Esophagus squamous epithelium (tissue), 5 donors: ENCODE data around the gene DEFB124. TPM values are rescaled to one million over a fixed set of nuclear protein-coding genes. Genes with fewer than 3 reads are reported as not detected.

Experiments
- DNase-seq: peaks from one replicate; lab custom pipeline; 2025; lab: John Stamatoyannopoulos, UW
- H3K27ac ChIP-seq, 4 donors: fragments of 200-600 bp; sonication (generic); one replicate each; pipeline ENCODE4 v1.5.1; 2016 to 2019; ENCODE audit warnings: mild to moderate bottlenecking in 1 of 4
- H3K27me3 ChIP-seq, 4 donors: fragments of 200-600 bp; sonication (generic); 1 replicate in 3 of 4; 2 replicates in 1 of 4; pipeline versions ENCODE4 v1.5.1 to v1.6.0; 2017 to 2021; ENCODE audit warnings: antibody characterized with exemption in 1 of 4
- H3K36me3 ChIP-seq, 3 donors: fragments of 200-600 bp; sonication (generic); one replicate each; pipeline ENCODE4 v1.5.1; 2016 to 2019
- H3K4me1 ChIP-seq, 3 donors: fragments of 200-600 bp; sonication (generic); one replicate each; pipeline ENCODE4 v1.5.1; 2017 to 2019
- H3K4me3 ChIP-seq, 4 donors: fragments of 200-600 bp; sonication (generic); 1 replicate in 3 of 4; 2 replicates in 1 of 4; pipeline ENCODE4 v1.5.1; 2016 to 2019; ENCODE audit warnings: mild to moderate bottlenecking in 2 of 4, moderate library complexity in 1 of 4
- H3K9me3 ChIP-seq, 3 donors: fragments of 200-600 bp; sonication (generic); one replicate each; pipeline ENCODE4 v1.5.1; 2016 to 2019
- CTCF ChIP-seq, 6 experiments: fragments of 450-650 bp in 4 of 6; fragments of 200-600 bp in 2 of 6; sonication (generic) in 2 of 6; IDR thresholded peaks; one replicate each; pipeline ENCODE4 v1.5.1; 2016 to 2019; ENCODE audit warnings: antibody characterized with exemption in 6 of 6, mild to moderate bottlenecking in 4 of 6, moderate library complexity in 4 of 6
- POLR2A ChIP-seq, 4 donors: fragments of 450-650 bp; IDR thresholded peaks; one replicate each; pipeline ENCODE4 v1.6.1; 2017; ENCODE audit warnings: antibody characterized with exemption in 4 of 4, mild to moderate bottlenecking in 4 of 4, moderate library complexity in 3 of 4
- WGBS, 2 donors: methylation state at CpG; one replicate each; pipeline ENCODE4 v1.1.5; 2018; 5-methylcytosine and 5-hydroxymethylcytosine counted together
- intact Hi-C: fragments of 100-400 bp; cut with DNase I; formaldehyde crosslinking; loops from one replicate; pipeline ENCODE4 v1.15.0; 2022
- total RNA-seq, 4 donors: library from RNA; depleted of rRNA; stranded (reverse); fragments of >200 nt; gene quantifications; one replicate each; pipeline ENCODE4 v1.1.0, GENCODE V29; 2016
- donor health status: DM: yes; HTN: yes; CAD: no.

Gene DEFB124
- total RNA-seq, 4 donors from 2014 or later: not detected

GRCh38 chr20:31500527-31500926 is 25.6 kb upstream of the DEFB124 start:
- Histone ChIP-seq H3K4me1 (peaks cover 0 to 20% (median 9%) of the 10 kb centered on the region in 3 donors), H3K36me3 (no peaks in the 10 kb centered on the region), H3K9me3 (no peaks in the 10 kb centered on the region), H3K4me3 (no peak overlapping the region), H3K27ac (no peak overlapping the region), H3K27me3 (peaks cover 0 to 10% (median 0%) of the 10 kb centered on the region in 4 donors)
- 40 to 50% methylated on average over 1 of the region's 1 CpG for WGBS, 2 donors
- TF ChIP-seq POLR2A (IDR thresholded peaks at IDR 0.05) (no peak), CTCF (IDR thresholded peaks at IDR 0.05) (no peak)
- intact Hi-C loops: no loop called here
- DNase-seq: no peak

GRCh38 chr20:31497838-31498540 is 23.1 kb upstream of the DEFB124 start:
- WGBS, 2 donors: 36 to 38% methylated on average over 4 to 6 of the region's 6 CpGs
- H3K9me3 ChIP-seq: no peaks in the 10 kb centered on the region
- TF ChIP-seq POLR2A (IDR thresholded peaks at IDR 0.05): no peak
- TF ChIP-seq CTCF (IDR thresholded peaks at IDR 0.05): no peak
- H3K4me1 ChIP-seq: peaks cover 0 to 15% (median 9%) of the 10 kb centered on the region in 3 donors
- no peaks in the 10 kb centered on the region for H3K36me3 ChIP-seq
- DNase-seq: no peak
- H3K4me3 ChIP-seq: no peak overlapping the region
- peaks cover 0 to 6% (median 0%) of the 10 kb centered on the region in 4 donors for H3K27me3 ChIP-seq
- peak overlapping the region in 2 of 4 donors; percentile 52 to 75 for H3K27ac ChIP-seq
- intact Hi-C loops: loop anchor here (5.0 kb wide), 1 partner anchor 36 kb away; no protein-coding TSS in a partner anchor

- Histone ChIP-seq H3K4me3 (peak overlapping the region in 1 of 4 donors; percentile 41), H3K27ac (peak overlapping the region; percentile 7 to 75 (median 45)), H3K9me3 (no peaks in the 10 kb centered on the region), H3K4me1 (peaks cover 0 to 13% (median 9%) of the 10 kb centered on the region in 3 donors), H3K36me3 (no peaks in the 10 kb centered on the region), H3K27me3 (peaks cover 0 to 6% (median 0%) of the 10 kb centered on the region in 4 donors)
- WGBS, 2 donors: 31 to 36% methylated on average over 2 to 10 of the region's 15 CpGs
- DNase-seq: no peak
- intact Hi-C loops: loop anchor here (5.0 kb wide), 1 partner anchor 35 kb away; no protein-coding TSS in a partner anchor
- TF ChIP-seq CTCF (IDR thresholded peaks at IDR 0.05) (no peak), POLR2A (IDR thresholded peaks at IDR 0.05) (no peak)
These were observed 21.9 kb upstream of the DEFB124 start for GRCh38 chr20:31496761-31497295.

- H3K27ac ChIP-seq: no peak overlapping the region
- no peaks in the 10 kb centered on the region for H3K36me3 ChIP-seq
- WGBS, 2 donors: 58 to 61% methylated on average over 2 of the region's 2 CpGs
- H3K4me3 ChIP-seq: no peak overlapping the region
- H3K27me3 ChIP-seq: peaks cover 0 to 6% (median 0%) of the 10 kb centered on the region in 4 donors
- H3K9me3 ChIP-seq: no peaks in the 10 kb centered on the region
- intact Hi-C loops: no loop called here
- DNase-seq: no peak
- TF ChIP-seq CTCF (IDR thresholded peaks at IDR 0.05): peak in 1 of 6 experiments; percentile 50
- no peak for TF ChIP-seq POLR2A (IDR thresholded peaks at IDR 0.05)
- peaks cover 0 to 13% (median 9%) of the 10 kb centered on the region in 3 donors for H3K4me1 ChIP-seq
These were observed 19.2 kb upstream of the DEFB124 start for GRCh38 chr20:31494131-31494530.

GRCh38 chr20:31490752-31491151 is 15.8 kb upstream of the DEFB124 start:
- Histone ChIP-seq H3K27me3 (peaks cover 0 to 2% (median 0%) of the 10 kb centered on the region in 4 donors), H3K36me3 (no peaks in the 10 kb centered on the region), H3K9me3 (no peaks in the 10 kb centered on the region), H3K4me3 (no peak overlapping the region), H3K27ac (no peak overlapping the region), H3K4me1 (peaks cover 0 to 10% (median 0%) of the 10 kb centered on the region in 3 donors)
- DNase-seq: no peak
- no peak for TF ChIP-seq CTCF (IDR thresholded peaks at IDR 0.05)
- TF ChIP-seq POLR2A (IDR thresholded peaks at IDR 0.05): no peak
- intact Hi-C loops: no loop called here
- 74 to 82% methylated on average over 3 of the region's 3 CpGs for WGBS, 2 donors
